B cell (primary cell): ENCODE results near the gene TRMT11.

Experiments used
- CTCF ChIP-seq: fragments of 200-600 bp; IDR thresholded peaks from one replicate; pipeline ENCODE4 v1.8.0; 2022; ENCODE audit warnings: antibody characterized with exemption, mild to moderate bottlenecking
- EZH2 ChIP-seq: IDR thresholded peaks from 2 replicates; pipeline ENCODE4 v1.6.1; 2012; ENCODE audit warnings: borderline replicate concordance, low read depth, mild to moderate bottlenecking, moderate library complexity, low read length; ENCODE audit not compliant: insufficient read depth, poor library complexity, severe bottlenecking

- TF ChIP-seq EZH2 (no peak), CTCF (no peak)
Measured at GRCh38 chr6:125957845-125958244, 28.5 kb upstream of the TRMT11 start.
